HepG2 (cell line): ENCODE results near the gene ATG4B. TPM values are rescaled to one million over a fixed set of nuclear protein-coding genes. Genes with fewer than 3 reads are reported as not detected.
A peak's percentile ranks its signal among the peaks of the same experiment; 100 is the strongest.

Source experiments
- ATF5 ChIP-seq: sonication (generic); formaldehyde crosslinking; IDR thresholded peaks from 2 replicates; pipeline ENCODE4 v1.4.0; 2020; ENCODE audit warnings: mild to moderate bottlenecking, low read depth, missing genetic modification reagents
- CHCHD3 ChIP-seq: sonication (generic); formaldehyde crosslinking; IDR thresholded peaks from 2 replicates; pipeline ENCODE4 v1.8.0; 2022; ENCODE audit warnings: mild to moderate bottlenecking, missing genetic modification reagents, moderate library complexity
- ESRRA ChIP-seq: sonication (generic); formaldehyde crosslinking; IDR thresholded peaks from 2 replicates; pipeline ENCODE4 v1.5.1; 2020; ENCODE audit warnings: mild to moderate bottlenecking, low read depth, missing genetic modification reagents
- FLYWCH1 ChIP-seq: sonication (generic); formaldehyde crosslinking; IDR thresholded peaks from 2 replicates; pipeline ENCODE4 v1.8.1; 2023; ENCODE audit warnings: mild to moderate bottlenecking, missing genetic modification reagents
- MAF1 ChIP-seq: sonication (generic); formaldehyde crosslinking; IDR thresholded peaks from 2 replicates; pipeline ENCODE4 v1.5.0; 2020; ENCODE audit warnings: missing genetic modification reagents, borderline replicate concordance
- NFIB ChIP-seq: sonication (generic); formaldehyde crosslinking; IDR thresholded peaks from 2 replicates; pipeline ENCODE4 v1.9.0; 2021; ENCODE audit warnings: missing genetic modification reagents, mild to moderate bottlenecking, borderline replicate concordance
- PAXIP1 ChIP-seq: sonication (generic); formaldehyde crosslinking; conservative IDR thresholded peaks from 2 replicates; pipeline ENCODE4 v1.4.0; 2020; ENCODE audit warnings: mild to moderate bottlenecking, missing genetic modification reagents, moderate library complexity
- PPARG ChIP-seq: conservative IDR thresholded peaks from 2 replicates; pipeline ENCODE4 v1.6.1; 2016; ENCODE audit warnings: missing biosample characterization, missing genetic modification reagents
- RFX1 ChIP-seq: fragments of 450-650 bp; IDR thresholded peaks from 2 replicates; pipeline ENCODE4 v1.6.1; 2017
- SIX1 ChIP-seq: sonication (generic); formaldehyde crosslinking; IDR thresholded peaks from 2 replicates; pipeline ENCODE4 v1.4.0; 2020; ENCODE audit warnings: missing genetic modification reagents, borderline replicate concordance
- SMC3 ChIP-seq: IDR thresholded peaks from 2 replicates; pipeline ENCODE4 v1.6.1; 2011; ENCODE audit warnings: low read length, improper control_type of control experiment
- ZFP1 ChIP-seq: IDR thresholded peaks from 2 replicates; pipeline ENCODE4 v1.6.1; 2016
- ZGPAT ChIP-seq: IDR thresholded peaks from 2 replicates; pipeline ENCODE4 v1.6.1; 2016; ENCODE audit warnings: mild to moderate bottlenecking
- ZNF510 ChIP-seq: sonication (generic); formaldehyde crosslinking; IDR thresholded peaks from 2 replicates; pipeline ENCODE4 v1.4.0; 2020; ENCODE audit warnings: low read depth, mild to moderate bottlenecking, missing genetic modification reagents
- ZNF530 ChIP-seq: sonication (generic); formaldehyde crosslinking; IDR thresholded peaks from 2 replicates; pipeline ENCODE4 v1.5.0; 2020; ENCODE audit warnings: low read depth, mild to moderate bottlenecking, missing genetic modification reagents
- ZNF672 ChIP-seq: sonication (generic); formaldehyde crosslinking; IDR thresholded peaks from 2 replicates; pipeline ENCODE4 v1.8.1; 2022; ENCODE audit warnings: missing genetic modification reagents
- ZNF737 ChIP-seq: sonication (generic); formaldehyde crosslinking; IDR thresholded peaks from 2 replicates; pipeline ENCODE4 v1.5.0; 2020; ENCODE audit warnings: missing genetic modification reagents, mild to moderate bottlenecking, borderline replicate concordance
- ZNF878 ChIP-seq: sonication (generic); formaldehyde crosslinking; IDR thresholded peaks from 2 replicates; pipeline ENCODE4 v1.8.1; 2023; ENCODE audit warnings: mild to moderate bottlenecking, missing genetic modification reagents, moderate library complexity
- polyA plus RNA-seq, 8 experiments: library from polyadenylated mRNA; depleted of rRNA in 3 of 8; stranded (reverse) in 7 of 8; unstranded in 1 of 8; fragments of >200 nt; fragmentation: Illumina TruSeq in 4 of 8; extraction: Trizol in 4 of 8; gene quantifications; 2 replicates each; pipeline versions ENCODE4 v1.2.1 to v1.2.3, GENCODE V29; 2011 to 2016; ENCODE audit warnings: low read depth in 4 of 8, missing spikeins in 1 of 8, mixed read lengths in 1 of 8; ENCODE audit not compliant: insufficient read depth in 1 of 8
- total RNA-seq, 5 experiments: library from RNA; depleted of rRNA; stranded (reverse); fragments of >200 nt; fragmentation: Illumina TruSeq; extraction: Trizol; gene quantifications; 2 replicates each; pipeline ENCODE4 v1.2.3, GENCODE V29; 2016; ENCODE audit warnings: low read depth in 1 of 5
- TF ChIP-seq, protein P1 (sequence below): sonication (generic); formaldehyde crosslinking; conservative IDR thresholded peaks from 2 replicates; pipeline ENCODE4 v1.4.0; 2020; ENCODE audit warnings: missing genetic modification reagents
- TF ChIP-seq, protein P2 (sequence below): sonication (generic); formaldehyde crosslinking; IDR thresholded peaks from 2 replicates; pipeline ENCODE4 v1.4.0; 2020; ENCODE audit warnings: missing genetic modification reagents

ATG4B gene
- total and polyA plus RNA-seq, 2 of the 13 experiments (the other 11 are each of a cell fraction or from before 2014, with no cell fraction given), result 95.5 to 239 TPM

- TF ChIP-seq SMC3 (peak; percentile 44; the same call in 1 of the 2 replicates), RFX1 (no peak), ZFP1 (CRISPR knock-in tag) (no peak), PAXIP1 (CRISPR knock-in tag) (peak; percentile 46; the same call in 1 of the 2 replicates), ZNF737 (CRISPR knock-in tag) (no peak), MAF1 (CRISPR knock-in tag) (no peak), ATF5 (no peak), ZGPAT (CRISPR knock-in tag) (no peak), CHCHD3 (CRISPR knock-in tag) (no peak), FLYWCH1 (CRISPR knock-in tag) (no peak), ZNF510 (CRISPR knock-in tag) (no peak), NFIB (CRISPR knock-in tag) (no peak), PPARG (CRISPR knock-in tag) (peak; percentile 95), ZNF878 (no peak; the same call in 1 of the 2 replicates), ZNF530 (CRISPR knock-in tag) (no peak), ZNF672 (CRISPR knock-in tag) (no peak), SIX1 (CRISPR knock-in tag) (no peak), ESRRA (CRISPR knock-in tag) (peak; percentile 65; the same call in 1 of the 2 replicates)
- TF ChIP-seq, protein P1, sequence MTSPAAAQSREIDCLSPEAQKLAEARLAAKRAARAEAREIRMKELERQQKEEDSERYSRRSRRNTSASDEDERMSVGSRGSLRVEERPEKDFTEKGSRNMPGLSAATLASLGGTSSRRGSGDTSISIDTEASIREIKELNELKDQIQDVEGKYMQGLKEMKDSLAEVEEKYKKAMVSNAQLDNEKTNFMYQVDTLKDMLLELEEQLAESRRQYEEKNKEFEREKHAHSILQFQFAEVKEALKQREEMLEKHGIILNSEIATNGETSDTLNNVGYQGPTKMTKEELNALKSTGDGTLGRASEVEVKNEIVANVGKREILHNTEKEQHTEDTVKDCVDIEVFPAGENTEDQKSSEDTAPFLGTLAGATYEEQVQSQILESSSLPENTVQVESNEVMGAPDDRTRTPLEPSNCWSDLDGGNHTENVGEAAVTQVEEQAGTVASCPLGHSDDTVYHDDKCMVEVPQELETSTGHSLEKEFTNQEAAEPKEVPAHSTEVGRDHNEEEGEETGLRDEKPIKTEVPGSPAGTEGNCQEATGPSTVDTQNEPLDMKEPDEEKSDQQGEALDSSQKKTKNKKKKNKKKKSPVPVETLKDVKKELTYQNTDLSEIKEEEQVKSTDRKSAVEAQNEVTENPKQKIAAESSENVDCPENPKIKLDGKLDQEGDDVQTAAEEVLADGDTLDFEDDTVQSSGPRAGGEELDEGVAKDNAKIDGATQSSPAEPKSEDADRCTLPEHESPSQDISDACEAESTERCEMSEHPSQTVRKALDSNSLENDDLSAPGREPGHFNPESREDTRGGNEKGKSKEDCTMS (CRISPR knock-in tag), result no peak
- TF ChIP-seq, protein P2, sequence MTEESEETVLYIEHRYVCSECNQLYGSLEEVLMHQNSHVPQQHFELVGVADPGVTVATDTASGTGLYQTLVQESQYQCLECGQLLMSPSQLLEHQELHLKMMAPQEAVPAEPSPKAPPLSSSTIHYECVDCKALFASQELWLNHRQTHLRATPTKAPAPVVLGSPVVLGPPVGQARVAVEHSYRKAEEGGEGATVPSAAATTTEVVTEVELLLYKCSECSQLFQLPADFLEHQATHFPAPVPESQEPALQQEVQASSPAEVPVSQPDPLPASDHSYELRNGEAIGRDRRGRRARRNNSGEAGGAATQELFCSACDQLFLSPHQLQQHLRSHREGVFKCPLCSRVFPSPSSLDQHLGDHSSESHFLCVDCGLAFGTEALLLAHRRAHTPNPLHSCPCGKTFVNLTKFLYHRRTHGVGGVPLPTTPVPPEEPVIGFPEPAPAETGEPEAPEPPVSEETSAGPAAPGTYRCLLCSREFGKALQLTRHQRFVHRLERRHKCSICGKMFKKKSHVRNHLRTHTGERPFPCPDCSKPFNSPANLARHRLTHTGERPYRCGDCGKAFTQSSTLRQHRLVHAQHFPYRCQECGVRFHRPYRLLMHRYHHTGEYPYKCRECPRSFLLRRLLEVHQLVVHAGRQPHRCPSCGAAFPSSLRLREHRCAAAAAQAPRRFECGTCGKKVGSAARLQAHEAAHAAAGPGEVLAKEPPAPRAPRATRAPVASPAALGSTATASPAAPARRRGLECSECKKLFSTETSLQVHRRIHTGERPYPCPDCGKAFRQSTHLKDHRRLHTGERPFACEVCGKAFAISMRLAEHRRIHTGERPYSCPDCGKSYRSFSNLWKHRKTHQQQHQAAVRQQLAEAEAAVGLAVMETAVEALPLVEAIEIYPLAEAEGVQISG (CRISPR knock-in tag), result 0 out of 2 replicates have a peak, but pooled peaks have one; percentile 19
These were observed 4.1 kb downstream of the ATG4B start (continued) for GRCh38 chr2:241641631-241642030.
